ENCODE results near the gene DGUOK. TPM values are rescaled to one million over a fixed set of nuclear protein-coding genes. Genes with fewer than 3 reads are reported as not detected.

The DGUOK gene
- total and polyA plus RNA-seq, 10 of the 15 experiments (the other 5 are each of a cell fraction or from before 2014, with no cell fraction given) = 64.4 to 234 (median 91.4) TPM

DNA sequence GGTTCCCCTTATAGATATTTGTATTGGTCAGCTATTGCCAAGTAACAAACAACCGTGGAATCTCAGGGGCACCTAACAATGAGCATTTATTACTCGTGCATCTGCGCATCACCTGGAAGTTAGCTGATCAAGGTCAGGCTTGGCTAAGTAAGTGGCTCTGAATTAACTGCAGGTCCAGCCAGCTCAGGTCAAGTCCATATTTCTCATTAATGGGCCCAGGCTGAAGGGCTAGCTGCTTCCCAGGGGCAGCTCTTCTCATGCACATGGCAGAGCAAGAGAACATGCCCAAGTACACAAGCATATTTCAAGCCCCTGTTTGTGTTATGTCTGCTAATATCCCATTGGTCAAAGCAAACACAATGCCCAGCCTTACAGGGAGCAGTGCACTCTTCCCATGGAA lies 7.8 kb upstream of the DGUOK start:
- RAD21 ChIA-PET (ENCODE audit: unreplicated experiment) = no interaction called here
- peaks cover 7% of the 10 kb centered on the region for H3K4me1 ChIP-seq (ENCODE audit: control insufficient read depth, insufficient read depth, low read length)
- H3K4me2 ChIP-seq (ENCODE audit: control insufficient read depth, insufficient read depth) = no peak overlapping the region
- no peak for ATAC-seq
- no peak for FAIRE-seq
- DNase-seq (ENCODE audit: low read depth, low spot score) = no peak
- BruUV-seq (replicated peaks) = no TSS peak
- no peaks in the 10 kb centered on the region for H3K36me3 ChIP-seq (ENCODE audit: control insufficient read depth in 2 of 2, insufficient read depth in 2 of 2, low read length in 1 of 2)
- CTCF ChIA-PET = interaction anchor here (1.5 to 2.0 kb wide), 2 partner anchors 25 to 94 kb away, joined by 3 to 5 read pairs; no protein-coding TSS in a partner anchor
- H3K9ac ChIP-seq (ENCODE audit: control insufficient read depth, insufficient read depth, low read length) = no peak overlapping the region
- H3K27ac ChIP-seq (ENCODE audit: control insufficient read depth, insufficient read depth) = no peak overlapping the region
- no peak overlapping the region for H3K4me3 ChIP-seq
- TF ChIP-seq ATF2 (IDR thresholded peaks at IDR 0.05; ENCODE audit: low read length) (no peak), CBX3 (IDR thresholded peaks at IDR 0.05; ENCODE audit: borderline replicate concordance, low read depth) (no peak), FOXK2 (IDR thresholded peaks at IDR 0.05) (no peak), ZNF274 (IDR thresholded peaks at IDR 0.05; ENCODE audit: insufficient read depth, insufficient read length) (no peak), ZBED1 (IDR thresholded peaks at IDR 0.05; ENCODE audit: borderline replicate concordance) (no peak), SMARCA5 (IDR thresholded peaks at IDR 0.05) (no peak), ZNF384 (IDR thresholded peaks at IDR 0.05; ENCODE audit: borderline replicate concordance, low read depth, low read length) (no peak), ELK1 (IDR thresholded peaks at IDR 0.05; ENCODE audit: low read depth, low read length) (no peak), FOXM1 (IDR thresholded peaks at IDR 0.05; ENCODE audit: low read depth, low read length) (no peak), E2F4 (IDR thresholded peaks at IDR 0.05; ENCODE audit: low read depth, low read length) (no peak)
- TF ChIP-seq, protein P1, sequence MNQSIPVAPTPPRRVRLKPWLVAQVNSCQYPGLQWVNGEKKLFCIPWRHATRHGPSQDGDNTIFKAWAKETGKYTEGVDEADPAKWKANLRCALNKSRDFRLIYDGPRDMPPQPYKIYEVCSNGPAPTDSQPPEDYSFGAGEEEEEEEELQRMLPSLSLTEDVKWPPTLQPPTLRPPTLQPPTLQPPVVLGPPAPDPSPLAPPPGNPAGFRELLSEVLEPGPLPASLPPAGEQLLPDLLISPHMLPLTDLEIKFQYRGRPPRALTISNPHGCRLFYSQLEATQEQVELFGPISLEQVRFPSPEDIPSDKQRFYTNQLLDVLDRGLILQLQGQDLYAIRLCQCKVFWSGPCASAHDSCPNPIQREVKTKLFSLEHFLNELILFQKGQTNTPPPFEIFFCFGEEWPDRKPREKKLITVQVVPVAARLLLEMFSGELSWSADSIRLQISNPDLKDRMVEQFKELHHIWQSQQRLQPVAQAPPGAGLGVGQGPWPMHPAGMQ (IDR thresholded peaks at IDR 0.05; ENCODE audit: borderline replicate concordance) = no peak
- TF ChIP-seq, protein P2, sequence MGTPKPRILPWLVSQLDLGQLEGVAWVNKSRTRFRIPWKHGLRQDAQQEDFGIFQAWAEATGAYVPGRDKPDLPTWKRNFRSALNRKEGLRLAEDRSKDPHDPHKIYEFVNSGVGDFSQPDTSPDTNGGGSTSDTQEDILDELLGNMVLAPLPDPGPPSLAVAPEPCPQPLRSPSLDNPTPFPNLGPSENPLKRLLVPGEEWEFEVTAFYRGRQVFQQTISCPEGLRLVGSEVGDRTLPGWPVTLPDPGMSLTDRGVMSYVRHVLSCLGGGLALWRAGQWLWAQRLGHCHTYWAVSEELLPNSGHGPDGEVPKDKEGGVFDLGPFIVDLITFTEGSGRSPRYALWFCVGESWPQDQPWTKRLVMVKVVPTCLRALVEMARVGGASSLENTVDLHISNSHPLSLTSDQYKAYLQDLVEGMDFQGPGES (IDR thresholded peaks at IDR 0.05) = no peak
- no peaks in the 10 kb centered on the region for H3K79me2 ChIP-seq (ENCODE audit: control insufficient read depth, insufficient read depth, low read length)
- no peaks in the 10 kb centered on the region for H3K9me3 ChIP-seq (replicated peaks; ENCODE audit: control insufficient read depth, insufficient read depth, low read length)
- WGBS (ENCODE audit: insufficient coverage, insufficient replicate concordance, low lambda C conversion rate, missing lambda C conversion rate) = 90% methylated on average over 3 of the region's 3 CpGs
- intact Hi-C loops (cut with micrococcal nuclease; ENCODE audit: unreplicated experiment) = no loop called here
- H4K20me1 ChIP-seq (ENCODE audit: control insufficient read depth, insufficient read depth) = no peaks in the 10 kb centered on the region
- in situ Hi-C loops (cut with MboI) = no loop called here
- H2AFZ ChIP-seq (ENCODE audit: control insufficient read depth, low read depth, low read length) = no peak overlapping the region
- SMC1A ChIA-PET (ENCODE audit: uncharacterized antibody, unreplicated experiment) = interaction anchor here (0.7 to 1.5 kb wide), 2 partner anchors 9 to 17 kb away, joined by 3 read pairs; no protein-coding TSS in a partner anchor
- H3K27me3 ChIP-seq (replicated peaks in 1 of 2; ENCODE audit: control insufficient read depth in 2 of 2, insufficient read depth in 2 of 2, low read length in 1 of 2) = no peaks in the 10 kb centered on the region
- POLR2A ChIA-PET = no interaction called here

Data from GM12878 (cell line).